NCI-H446 (cell line): ENCODE data around the gene IL2RA.
"Not testable (repeated sequence)": the region's sequence is repeated elsewhere in the genome, so short reads cannot be mapped to it uniquely, and the experiment has no call there.

Experiments used
- DNase-seq, 2 experiments: peaks; one replicate each; lab custom pipeline; 2025; lab: John Stamatoyannopoulos, UW

Gene IL2RA

GRCh38 chr10:6013413-6014192, 48.6 kb downstream of the IL2RA start:
- DNase-seq, result no peak

- no peak for DNase-seq
Observed at GRCh38 chr10:6012121-6012905, 49.9 kb downstream of the IL2RA start.

GRCh38 chr10:6011558-6011957, 50.6 kb downstream of the IL2RA start:
- DNase-seq, result no peak

GRCh38 chr10:6010569-6010968, 51.6 kb downstream of the IL2RA start:
- no peak for DNase-seq

- DNase-seq, result no peak
Observed at GRCh38 chr10:6009961-6010360, 52.2 kb downstream of the IL2RA start.

GRCh38 chr10:6009150-6009549, 53.0 kb downstream of the IL2RA start:
- no peak for DNase-seq

- no peak for DNase-seq
Observed at GRCh38 chr10:6008497-6009142, 53.5 kb downstream of the IL2RA start.

- no peak for DNase-seq
Observed at GRCh38 chr10:6006991-6007390, 55.2 kb downstream of the IL2RA start.

- DNase-seq, result no peak
Observed at GRCh38 chr10:6006546-6006945, 55.6 kb downstream of the IL2RA start.

GRCh38 chr10:6005856-6006395, 56.2 kb downstream of the IL2RA start:
- DNase-seq, result no peak

- not testable (repeated sequence) for DNase-seq
Observed at GRCh38 chr10:6005161-6005804, 56.9 kb downstream of the IL2RA start.

- no peak for DNase-seq
Observed at GRCh38 chr10:6002809-6003510, 59.2 kb downstream of the IL2RA start.

GRCh38 chr10:5999440-6000165, 62.6 kb downstream of the IL2RA start:
- DNase-seq, result no peak

GRCh38 chr10:5996696-5997095, 65.5 kb downstream of the IL2RA start:
- no peak for DNase-seq

GRCh38 chr10:5992398-5992797, 69.8 kb downstream of the IL2RA start:
- no peak for DNase-seq

- DNase-seq, result no peak
Observed at GRCh38 chr10:5991708-5992107, 70.5 kb downstream of the IL2RA start.

GRCh38 chr10:5989756-5990155, 72.4 kb downstream of the IL2RA start:
- no peak for DNase-seq

- DNase-seq, result no peak
Observed at GRCh38 chr10:5988336-5988920, 73.7 kb downstream of the IL2RA start.

GRCh38 chr10:5987747-5988146, 74.4 kb downstream of the IL2RA start:
- no peak for DNase-seq

GRCh38 chr10:5985029-5985428, 77.1 kb downstream of the IL2RA start:
- DNase-seq, result no peak
